Stimulated activated CD8-positive, alpha-beta memory T cell treated with anti-CD3 and anti-CD28 coated beads, Interleukin-7, amount 100 ng/mL, for 1 hour (primary cell): ENCODE data around the gene SLC39A8.

Experiments
- DNase-seq, 2 donors: peaks; one replicate each; pipeline ENCODE4 v3.0.0-alpha.2; 2020; ENCODE audit warnings: low read depth in 2 of 2

The SLC39A8 gene

GRCh38 chr4:102234243-102234838 lies 110.9 kb downstream of the SLC39A8 start:
- DNase-seq, result no peak

DNA sequence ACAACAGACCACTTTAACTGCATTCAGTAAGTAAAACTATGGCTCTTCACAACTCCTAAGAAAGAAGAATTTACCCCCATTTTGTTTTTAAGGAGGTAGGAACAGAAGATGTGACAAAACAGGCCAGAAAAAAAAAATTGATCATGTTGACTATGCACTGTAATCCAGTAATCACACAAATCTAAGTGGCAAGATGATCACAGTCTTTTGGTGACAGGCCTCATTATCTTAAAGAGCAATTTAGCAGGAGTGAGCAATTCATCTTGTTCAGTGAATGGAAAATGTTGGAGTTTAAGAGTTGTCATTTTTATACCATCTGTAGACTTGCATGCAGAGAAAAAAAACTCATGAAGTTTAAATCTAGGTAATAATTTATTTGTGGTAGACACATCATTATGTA lies 115.1 kb downstream of the SLC39A8 start:
- DNase-seq, result no peak

- DNase-seq, result no peak
Measured at GRCh38 chr4:102227388-102227787, 117.9 kb downstream of the SLC39A8 start.

DNA sequence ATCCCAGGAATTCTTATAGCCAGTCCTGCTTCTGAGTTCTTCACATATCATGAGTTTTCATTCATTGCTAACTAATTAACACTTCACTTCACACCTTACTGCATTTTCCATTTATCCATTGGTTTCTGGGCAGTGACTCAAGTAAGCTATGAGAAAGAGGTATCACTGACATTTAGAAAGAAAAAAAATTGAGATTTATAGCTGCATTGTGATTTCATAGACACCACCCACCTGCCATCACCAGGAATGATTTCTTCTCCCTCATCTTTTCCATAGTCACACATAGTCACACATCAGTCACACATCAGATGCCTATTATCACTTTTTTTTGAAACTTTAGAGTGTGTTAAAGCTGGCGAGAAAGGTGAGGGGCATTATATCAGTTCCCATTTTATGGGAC lies 121.8 kb downstream of the SLC39A8 start:
- no peak for DNase-seq

DNA sequence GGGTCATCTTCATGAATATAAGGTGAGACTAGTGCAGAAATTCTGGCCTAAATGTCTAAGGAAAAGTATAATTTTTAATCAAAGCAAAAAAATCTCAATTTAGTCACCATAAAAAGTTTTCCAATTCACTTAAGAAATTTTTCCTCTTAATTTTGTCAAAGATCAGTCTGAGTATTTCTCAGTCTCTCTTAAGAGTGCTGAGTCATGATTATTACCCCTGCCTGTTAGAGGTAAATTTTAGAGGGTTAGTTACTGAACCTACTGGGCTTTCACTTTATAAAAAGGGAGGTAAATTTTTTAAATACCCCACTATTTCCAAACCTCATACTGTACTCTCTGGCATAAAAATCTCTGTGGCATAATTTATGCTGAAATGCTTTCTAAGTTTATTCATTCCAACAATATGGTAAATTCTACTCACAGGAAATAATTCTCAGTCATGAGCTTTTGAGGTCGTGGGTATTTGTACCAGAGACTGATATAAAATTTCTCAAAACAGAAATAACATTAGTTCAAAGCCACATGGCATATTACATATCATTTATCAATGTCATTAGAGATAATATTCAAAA lies 122.4 kb downstream of the SLC39A8 start:
- DNase-seq, result no peak

GRCh38 chr4:102219129-102219528 lies 126.2 kb downstream of the SLC39A8 start:
- no peak for DNase-seq

- no peak for DNase-seq
Measured at GRCh38 chr4:102218656-102219055, 126.6 kb downstream of the SLC39A8 start.

GRCh38 chr4:102217775-102218355 lies 127.4 kb downstream of the SLC39A8 start:
- no peak for DNase-seq

DNA sequence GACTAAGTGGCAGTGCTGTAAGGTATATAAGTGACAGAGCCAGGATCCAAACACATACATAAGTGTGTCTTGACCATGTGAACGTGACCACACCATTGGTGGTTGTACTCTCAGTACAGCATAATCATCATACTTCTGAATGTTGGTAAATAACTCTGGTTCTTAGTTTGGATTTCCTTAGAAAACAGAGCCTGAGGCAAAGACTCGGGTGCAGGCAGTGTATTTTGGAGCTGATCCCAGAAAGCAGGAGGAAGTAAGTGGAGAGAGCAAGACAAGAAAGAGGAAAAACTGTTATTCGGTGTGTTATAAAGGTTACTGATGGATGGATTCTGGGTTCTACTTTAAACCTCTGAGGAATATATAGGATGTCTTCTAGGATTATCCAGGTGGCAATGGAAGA lies 127.9 kb downstream of the SLC39A8 start:
- DNase-seq, result no peak

DNA sequence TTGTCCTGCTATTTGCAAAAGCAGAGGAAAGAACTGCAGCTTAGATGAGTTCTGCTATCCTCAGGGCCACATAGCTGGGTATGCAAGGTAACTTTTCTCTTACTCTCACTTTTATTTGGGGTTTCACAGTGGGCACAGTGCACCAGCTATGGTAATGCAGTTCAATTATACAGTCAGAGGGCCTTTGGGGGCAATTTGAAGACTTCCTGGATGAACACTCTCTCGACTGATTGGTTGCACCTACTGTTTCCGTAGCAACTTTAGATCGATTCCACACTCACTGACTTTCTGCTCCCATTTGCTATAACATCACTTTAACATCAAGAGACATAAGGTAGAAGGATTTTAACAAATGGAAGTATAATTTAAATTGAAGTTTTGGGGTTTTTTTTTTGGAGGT lies 128.6 kb downstream of the SLC39A8 start:
- DNase-seq, result no peak

DNA sequence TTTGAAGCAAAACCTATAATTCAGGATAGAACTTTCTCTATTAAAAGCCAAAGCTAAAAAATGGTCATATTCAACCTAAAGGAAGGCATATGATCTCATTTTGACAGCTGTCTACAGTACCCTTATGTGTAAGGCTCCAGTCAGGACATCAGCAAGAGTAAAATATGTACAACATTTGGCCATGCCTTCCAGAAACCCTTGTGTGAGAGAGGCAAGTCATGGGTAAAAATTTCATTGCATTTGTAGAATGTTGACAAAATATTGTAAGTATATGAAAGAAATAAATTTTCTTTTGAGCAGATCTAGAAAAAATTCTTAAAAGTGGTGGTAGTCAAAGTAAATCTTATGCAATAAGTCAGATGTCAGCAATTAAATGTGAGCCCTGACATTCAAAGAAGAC lies 132.3 kb downstream of the SLC39A8 start:
- DNase-seq, result no peak
